Epithelial cell of proximal tubule (primary cell): Measurements from ENCODE around the gene RFC2. TPM values are rescaled to one million over a fixed set of nuclear protein-coding genes. Genes with fewer than 3 reads are reported as not detected.

Experiments
- DNase-seq: peaks from one replicate; pipeline ENCODE4 v3.0.0-alpha.2; 2011; ENCODE audit warnings: low read depth
- H3K4me3 ChIP-seq: 2 replicates; pipeline ENCODE4 v1.5.1; 2011; ENCODE audit warnings: low read depth, mild to moderate bottlenecking, low read length
- CTCF ChIP-seq: conservative IDR thresholded peaks from 2 replicates; pipeline ENCODE4 v1.5.1; 2012; ENCODE audit warnings: low read depth, mild to moderate bottlenecking, low read length
- total RNA-seq: library from RNA; depleted of rRNA; stranded (reverse); fragments of >200 nt; gene quantifications from 2 replicates; pipeline ENCODE4 v1.2.3, GENCODE V29; 2015

RFC2 gene
- total RNA-seq, 1 donor from 2014 or later, result 49.6 TPM

- H3K4me3 ChIP-seq, result peak within 1 kb of the TSS; percentile 81
- TF ChIP-seq CTCF, result no peak
- DNase-seq, result no peak
Measured at GRCh38 chr7:74289018-74289658, 34.9 kb upstream of the RFC2 start, which contains the start of gene CLIP2. Gene CLIP2 (plus strand): TSS chr7:74289407. CDS start chr7:74317547, 28,140 bp downstream.

GRCh38 chr7:74288034-74288881, 34.1 kb upstream of the RFC2 start:
- DNase-seq, result no peak
- H3K4me3 ChIP-seq, result peak overlapping the region; percentile 42
- no peak for TF ChIP-seq CTCF

- no peak for DNase-seq
- TF ChIP-seq CTCF, result no peak
- no peak overlapping the region for H3K4me3 ChIP-seq
Measured at GRCh38 chr7:74287303-74288033, 33.3 kb upstream of the RFC2 start.

DNA sequence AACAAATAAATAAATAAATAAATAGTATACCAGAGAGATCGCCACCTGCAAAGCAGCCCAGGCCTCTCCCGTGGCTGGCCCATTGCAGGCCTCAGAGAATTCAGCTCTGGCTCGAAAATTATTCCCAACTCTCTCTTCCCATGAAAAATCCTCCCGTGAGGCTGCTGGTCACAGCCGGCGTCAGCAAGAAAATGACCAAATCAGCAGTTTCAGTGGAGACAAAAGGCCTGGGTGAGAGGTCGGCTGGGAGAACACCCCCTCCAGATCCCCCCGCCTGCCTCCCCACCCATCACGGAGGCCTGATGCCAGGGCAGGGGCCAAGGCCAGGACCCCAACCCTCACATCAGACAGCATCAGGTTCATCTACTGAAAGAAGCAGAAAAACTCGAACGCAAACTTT, 31.9 kb upstream of the RFC2 start:
- DNase-seq, result no peak

DNA sequence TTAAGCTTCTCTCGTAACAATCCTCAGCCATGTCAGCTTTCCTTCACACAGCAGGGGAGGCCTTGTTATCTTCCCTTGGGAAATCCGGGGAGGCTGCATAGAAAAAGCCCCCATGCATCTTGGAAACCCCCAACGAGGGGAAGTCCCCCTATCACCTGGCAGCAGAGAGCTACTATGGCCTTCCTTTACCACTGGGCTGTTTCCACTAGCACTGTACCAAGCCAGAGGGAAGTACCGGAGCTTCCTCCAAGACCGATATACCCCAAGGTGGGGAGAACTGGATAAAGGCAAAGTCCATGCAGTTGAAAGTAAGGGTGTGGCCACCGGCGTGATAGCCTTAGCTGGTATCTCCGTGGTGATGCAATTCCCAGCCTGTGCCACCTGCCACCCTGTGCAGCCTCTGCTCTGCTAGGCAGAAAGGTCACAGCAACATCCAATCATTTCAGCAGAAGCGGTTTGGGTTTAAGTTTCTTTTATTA, 30.6 kb upstream of the RFC2 start:
- no peak for TF ChIP-seq CTCF
- no peak overlapping the region for H3K4me3 ChIP-seq
- no peak for DNase-seq

More for the DNA sequence above, 31.9 kb upstream of the RFC2 start:
- H3K4me3 ChIP-seq, result no peak overlapping the region
- no peak for TF ChIP-seq CTCF

- no peak for DNase-seq
- H3K4me3 ChIP-seq, result no peak overlapping the region
- TF ChIP-seq CTCF, result no peak
Measured at GRCh38 chr7:74283858-74284447, 29.8 kb upstream of the RFC2 start.
